T-helper 1 cell treated with Interleukin-12 subunit alpha and Interleukin-12 subunit beta and Interleukin-4 antibody, amounts not matched to agents 30 μg/mL and 1 μg/mL, for 36 hours (primary cell): ENCODE data around the gene UBXN11.
A peak's percentile ranks its signal among the peaks of the same experiment; 100 is the strongest.
"Not testable (repeated sequence)": the region's sequence is repeated elsewhere in the genome, so short reads cannot be mapped to it uniquely, and the experiment has no call there.

Source experiments
- H3K27ac Mint-ChIP-seq: one replicate; pipeline ENCODE4 v1.8.0; 2021; ENCODE audit warnings: mild to moderate bottlenecking, mixed read lengths
- H3K27me3 Mint-ChIP-seq: one replicate; pipeline ENCODE4 v1.8.0; 2021; ENCODE audit warnings: low read depth, mixed read lengths
- H3K36me3 Mint-ChIP-seq: one replicate; pipeline ENCODE4 v1.8.0; 2021; ENCODE audit warnings: low read depth, mixed read lengths
- H3K4me1 Mint-ChIP-seq: one replicate; pipeline ENCODE4 v1.8.0; 2021; ENCODE audit warnings: low read depth, mixed read lengths
- H3K4me3 Mint-ChIP-seq: one replicate; pipeline ENCODE4 v1.8.0; 2021; ENCODE audit warnings: mild to moderate bottlenecking, moderate library complexity, mixed read lengths
- H3K9me3 Mint-ChIP-seq: one replicate; pipeline ENCODE4 v1.8.0; 2021; ENCODE audit warnings: mixed read lengths

Gene UBXN11

DNA sequence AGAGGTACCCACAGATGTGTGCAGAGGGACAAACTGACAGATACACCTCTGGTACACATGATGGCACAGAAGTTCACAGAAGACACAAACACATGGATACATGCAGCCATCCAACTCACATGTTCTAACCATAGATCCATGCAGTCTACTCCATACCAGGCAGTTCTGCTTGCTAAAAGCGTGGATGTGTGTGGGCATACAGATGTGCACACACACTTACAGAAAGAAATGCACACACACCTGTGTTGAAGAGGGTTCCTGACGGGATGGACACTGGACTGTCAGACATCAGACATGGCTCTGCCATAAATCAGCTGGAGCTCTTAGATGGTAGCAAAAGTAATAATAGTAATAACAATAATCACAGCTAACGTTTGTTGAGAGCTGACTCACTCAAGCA is 18.1 kb upstream of the UBXN11 start:
- H3K4me3 Mint-ChIP-seq: no peak overlapping the region
- H3K4me1 Mint-ChIP-seq: peaks cover 19% of the 10 kb centered on the region
- peaks cover 34% of the 10 kb centered on the region for H3K36me3 Mint-ChIP-seq
- H3K27ac Mint-ChIP-seq: no peak overlapping the region
- no peaks in the 10 kb centered on the region for H3K27me3 Mint-ChIP-seq
- H3K9me3 Mint-ChIP-seq: no peaks in the 10 kb centered on the region

DNA sequence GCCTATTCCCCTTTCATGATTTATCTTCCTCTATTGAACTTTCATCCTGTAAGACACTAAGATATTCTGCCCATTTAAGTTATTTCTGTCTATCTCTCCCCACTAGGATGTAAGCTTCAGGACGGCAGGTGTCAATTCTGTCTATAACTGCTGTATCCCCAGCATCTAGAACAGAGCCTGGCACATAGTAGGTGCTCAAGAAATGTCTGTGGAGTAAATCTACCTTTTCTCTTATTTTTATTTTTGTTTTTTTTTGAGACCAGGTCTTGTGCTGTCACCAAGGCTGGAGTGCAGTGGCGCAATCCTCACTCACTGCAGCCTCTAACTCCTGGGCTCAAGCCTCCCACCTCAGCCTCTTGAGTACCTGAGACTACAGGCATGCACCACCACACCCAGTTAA is 16.9 kb upstream of the UBXN11 start:
- Mint-ChIP-seq H3K9me3 (no peaks in the 10 kb centered on the region), H3K4me3 (no peak overlapping the region)

DNA sequence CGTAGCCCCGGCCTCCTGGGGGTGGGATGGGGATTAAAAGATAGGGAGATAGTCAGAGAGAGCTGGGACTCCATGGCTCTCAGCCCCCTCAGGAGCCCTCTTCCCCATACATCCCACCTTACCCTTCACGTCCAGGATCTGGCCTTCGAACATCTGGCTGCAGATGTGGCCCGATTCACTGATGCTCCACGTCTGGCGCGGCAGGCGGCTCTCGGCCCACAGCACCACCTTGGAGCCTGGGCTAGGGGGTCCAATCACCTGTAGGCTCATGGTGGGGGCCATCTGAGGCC is 15.6 kb upstream of the UBXN11 start:
- H3K9me3 Mint-ChIP-seq: no peaks in the 10 kb centered on the region
- H3K36me3 Mint-ChIP-seq: peaks cover 52% of the 10 kb centered on the region
- no peak overlapping the region for H3K4me3 Mint-ChIP-seq
- no peaks in the 10 kb centered on the region for H3K27me3 Mint-ChIP-seq
- H3K27ac Mint-ChIP-seq: no peak overlapping the region
- peaks cover 28% of the 10 kb centered on the region for H3K4me1 Mint-ChIP-seq

More for the DNA sequence above, 16.9 kb upstream of the UBXN11 start:
- peaks cover 19% of the 10 kb centered on the region for H3K4me1 Mint-ChIP-seq
- no peak overlapping the region for H3K27ac Mint-ChIP-seq
- H3K27me3 Mint-ChIP-seq: no peaks in the 10 kb centered on the region
- H3K36me3 Mint-ChIP-seq: peaks cover 44% of the 10 kb centered on the region

DNA sequence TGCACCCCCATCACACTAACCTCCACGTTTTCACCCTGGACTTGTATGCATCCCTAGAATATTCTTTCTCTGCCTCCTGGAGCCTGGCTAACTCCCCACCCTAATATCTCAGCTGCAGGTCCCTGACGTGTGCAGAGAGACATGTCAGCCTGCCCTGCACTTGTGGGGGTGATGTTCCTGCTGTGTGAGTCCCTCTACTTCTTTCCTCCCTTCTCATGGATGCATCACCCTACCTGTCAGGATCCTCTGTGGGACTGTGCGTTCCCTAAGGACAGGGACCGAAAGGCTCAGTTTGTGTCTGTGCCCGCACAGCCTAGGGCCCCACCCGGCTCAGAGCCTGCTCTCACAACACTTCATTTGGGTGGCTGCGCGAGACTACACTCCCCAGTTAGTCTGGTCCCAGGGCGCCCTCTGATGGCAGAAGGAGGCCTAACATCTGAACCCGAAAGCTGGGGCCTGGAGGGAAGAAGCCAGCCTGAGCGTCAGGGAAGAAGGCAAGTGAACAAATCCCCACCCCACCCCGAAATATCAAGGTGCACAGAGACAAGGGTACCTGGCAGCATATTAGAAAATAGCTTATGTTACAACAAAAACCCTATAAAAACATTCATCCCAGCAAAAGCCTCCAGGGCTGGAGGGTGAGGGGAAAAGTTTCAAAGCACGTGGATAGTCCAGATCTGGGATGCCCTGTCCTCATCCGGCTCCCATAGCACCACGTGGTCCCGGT is 15.0 kb upstream of the UBXN11 start:
- Mint-ChIP-seq H3K9me3 (no peaks in the 10 kb centered on the region), H3K4me1 (peaks cover 31% of the 10 kb centered on the region), H3K36me3 (peaks cover 52% of the 10 kb centered on the region)

GRCh38 chr1:26320896-26321295 is 14.5 kb upstream of the UBXN11 start:
- H3K36me3 Mint-ChIP-seq: peaks cover 52% of the 10 kb centered on the region
- no peaks in the 10 kb centered on the region for H3K27me3 Mint-ChIP-seq
- H3K27ac Mint-ChIP-seq: peak overlapping the region; percentile 96

More for the DNA sequence above, 15.0 kb upstream of the UBXN11 start:
- Mint-ChIP-seq H3K4me3 (peak overlapping the region; percentile 96), H3K27me3 (no peaks in the 10 kb centered on the region), H3K27ac (peak overlapping the region; percentile 96)

DNA sequence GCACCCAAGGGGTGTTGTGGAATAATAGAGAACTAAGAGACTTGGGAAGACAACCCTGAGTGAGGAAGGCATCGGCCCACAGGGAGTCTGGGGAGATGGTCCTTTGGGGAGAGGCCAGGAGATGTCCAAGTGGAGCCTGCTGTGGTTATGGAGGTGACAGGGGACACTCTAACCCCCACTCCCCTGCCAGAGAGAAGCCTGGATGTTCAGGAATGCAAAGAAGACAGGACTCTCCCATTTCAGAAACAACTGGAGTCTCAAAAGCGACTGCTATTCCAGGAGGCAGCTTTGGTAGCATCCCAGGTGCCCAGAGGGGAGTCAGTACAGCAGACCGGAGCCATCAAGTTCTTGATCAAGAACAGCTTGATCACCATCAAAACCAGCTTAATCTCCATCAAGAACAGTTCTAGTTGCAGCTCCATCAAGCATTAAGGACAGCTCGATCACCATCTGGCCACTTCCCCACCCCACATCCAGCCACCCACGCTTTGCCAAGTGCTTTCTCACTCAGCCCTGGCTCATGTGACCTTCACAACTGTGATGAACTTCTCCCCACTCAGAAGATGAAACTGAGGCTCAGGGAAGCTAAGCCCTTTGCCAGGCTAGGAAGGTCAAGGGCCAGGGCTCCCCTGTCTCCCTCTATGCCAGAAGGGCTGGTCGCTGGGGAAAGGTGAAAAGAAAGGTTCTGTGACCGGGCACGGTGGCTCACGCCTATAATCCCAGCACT is 12.1 kb upstream of the UBXN11 start:
- Mint-ChIP-seq H3K4me3 (peak overlapping the region; percentile 96), H3K27me3 (no peaks in the 10 kb centered on the region), H3K9me3 (no peaks in the 10 kb centered on the region), H3K4me1 (peaks cover 53% of the 10 kb centered on the region), H3K36me3 (peaks cover 45% of the 10 kb centered on the region), H3K27ac (peak overlapping the region; percentile 84)

More at GRCh38 chr1:26320896-26321295, 14.5 kb upstream of the UBXN11 start:
- peak overlapping the region; percentile 96 for H3K4me3 Mint-ChIP-seq
- H3K9me3 Mint-ChIP-seq: no peaks in the 10 kb centered on the region
- peaks cover 34% of the 10 kb centered on the region for H3K4me1 Mint-ChIP-seq

DNA sequence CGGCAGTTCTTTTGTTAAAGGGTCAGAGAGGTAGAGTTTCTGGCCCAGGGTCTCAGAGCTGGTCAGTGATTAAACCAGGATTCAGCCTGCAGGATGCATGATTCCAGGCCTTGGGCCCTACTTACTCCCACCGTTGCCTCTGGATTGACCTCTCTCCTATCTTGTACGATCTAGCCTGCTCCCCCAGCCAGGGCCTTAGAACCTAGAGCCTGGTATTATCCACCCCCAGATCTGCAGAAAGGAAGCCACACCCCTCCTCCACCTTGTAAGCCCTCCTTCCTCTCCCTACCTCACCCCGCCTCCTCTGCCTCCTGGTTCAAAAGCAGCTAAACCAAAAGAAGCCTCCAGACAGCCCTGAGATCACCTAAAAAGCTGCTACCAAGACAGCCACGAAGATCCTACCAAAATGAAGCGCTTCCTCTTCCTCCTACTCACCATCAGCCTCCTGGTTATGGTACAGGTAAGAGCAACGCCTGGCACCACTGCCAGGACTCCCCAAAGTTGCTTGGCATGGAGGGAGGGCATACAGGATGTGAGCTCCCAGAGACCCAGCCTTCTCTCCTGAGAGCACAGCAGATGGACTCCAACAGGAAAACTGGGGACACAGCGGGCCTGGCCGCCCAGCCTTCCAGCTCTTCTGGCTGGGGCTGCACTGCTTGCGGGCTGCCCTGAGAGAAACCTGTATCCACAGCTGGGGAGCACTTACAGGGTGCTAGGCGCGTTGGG is 11.3 kb upstream of the UBXN11 start, which contains the start of gene CD52:
TSS of gene CD52 (plus strand) at position 347 of the 726 bp plus-strand sequence. CDS start at position 407, 60 bp downstream.
- Mint-ChIP-seq H3K4me3 (peak within 1 kb of the TSS; percentile 96), H3K27me3 (no peaks in the 10 kb centered on the region)

GRCh38 chr1:26317146-26317545 is 10.7 kb upstream of the UBXN11 start:
- H3K9me3 Mint-ChIP-seq: no peaks in the 10 kb centered on the region
- no peaks in the 10 kb centered on the region for H3K27me3 Mint-ChIP-seq
- H3K27ac Mint-ChIP-seq: peak overlapping the region; percentile 84
- peak overlapping the region; percentile 96 for H3K4me3 Mint-ChIP-seq
- peaks cover 33% of the 10 kb centered on the region for H3K36me3 Mint-ChIP-seq
- peaks cover 49% of the 10 kb centered on the region for H3K4me1 Mint-ChIP-seq

More for the DNA sequence above, 11.3 kb upstream of the UBXN11 start, which contains the start of gene CD52:
- Mint-ChIP-seq H3K27ac (peak within 1 kb of the TSS; percentile 84), H3K4me1 (peaks cover 53% of the 10 kb centered on the region), H3K36me3 (peaks cover 38% of the 10 kb centered on the region), H3K9me3 (no peaks in the 10 kb centered on the region)

- Mint-ChIP-seq H3K4me1 (peaks cover 48% of the 10 kb centered on the region), H3K27ac (peak overlapping the region; percentile 80), H3K27me3 (no peaks in the 10 kb centered on the region), H3K4me3 (peak overlapping the region; percentile 59), H3K36me3 (peaks cover 27% of the 10 kb centered on the region), H3K9me3 (no peaks in the 10 kb centered on the region)
Observed at GRCh38 chr1:26315874-26316850, 9.7 kb upstream of the UBXN11 start.

- peak overlapping the region; percentile 21 for H3K4me3 Mint-ChIP-seq
- no peaks in the 10 kb centered on the region for H3K9me3 Mint-ChIP-seq
- H3K27me3 Mint-ChIP-seq: no peaks in the 10 kb centered on the region
- H3K36me3 Mint-ChIP-seq: peaks cover 17% of the 10 kb centered on the region
- H3K4me1 Mint-ChIP-seq: peaks cover 42% of the 10 kb centered on the region
- peak overlapping the region; percentile 46 for H3K27ac Mint-ChIP-seq
Observed at GRCh38 chr1:26314501-26314900, 8.1 kb upstream of the UBXN11 start.

GRCh38 chr1:26307966-26308899 is 1.8 kb upstream of the UBXN11 start:
- peak overlapping the region; percentile 80 for H3K4me3 Mint-ChIP-seq
- H3K4me1 Mint-ChIP-seq: peaks cover 40% of the 10 kb centered on the region
- H3K36me3 Mint-ChIP-seq, H3K9me3 Mint-ChIP-seq, H3K27me3 Mint-ChIP-seq: not testable (repeated sequence)
- H3K27ac Mint-ChIP-seq: peak overlapping the region; percentile 87

DNA sequence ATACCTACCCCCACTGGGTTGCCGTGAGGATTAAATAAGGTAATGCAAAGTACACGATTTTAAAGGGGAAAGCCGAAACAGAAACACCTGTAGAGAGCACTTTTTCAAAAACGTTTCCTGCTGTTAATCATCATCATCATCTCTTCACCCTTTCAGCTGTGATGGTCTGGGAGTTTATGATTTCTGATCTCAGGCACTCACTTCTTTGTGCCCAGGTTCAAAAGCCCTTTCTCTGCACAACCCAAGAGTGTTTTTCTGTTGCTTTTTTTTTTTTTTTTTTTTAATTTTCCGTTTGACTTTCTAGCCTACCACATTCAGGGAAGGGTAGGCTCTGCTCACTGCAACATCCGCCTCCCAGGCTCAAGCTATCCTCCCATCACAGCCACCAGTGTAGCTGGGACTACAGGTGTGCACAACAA is 936 bp upstream of the UBXN11 start:
- H3K36me3 Mint-ChIP-seq: no peaks in the 10 kb centered on the region

More for the DNA sequence above, 936 bp upstream of the UBXN11 start:
- Mint-ChIP-seq H3K27ac (peak overlapping the region; percentile 87), H3K27me3 (no peaks in the 10 kb centered on the region), H3K4me3 (peak overlapping the region; percentile 97), H3K9me3 (no peaks in the 10 kb centered on the region), H3K4me1 (peaks cover 40% of the 10 kb centered on the region)
